Rectal smooth muscle tissue (tissue), 1 donor: ENCODE data around the gene DYRK3.

Source experiments
- H3K27ac ChIP-seq: one replicate; pipeline ENCODE4 v1.7.0; 2013; ENCODE audit warnings: low read depth, low read length, inconsistent platforms
- H3K27me3 ChIP-seq: one replicate; pipeline ENCODE4 v1.7.0; 2013; ENCODE audit warnings: low read length; ENCODE audit not compliant: control insufficient read depth, insufficient read depth
- H3K36me3 ChIP-seq: one replicate; pipeline ENCODE4 v1.7.0; 2013; ENCODE audit warnings: low read length; ENCODE audit not compliant: control insufficient read depth, insufficient read depth
- H3K4me1 ChIP-seq: one replicate; pipeline ENCODE4 v1.7.0; 2013; ENCODE audit warnings: low read length; ENCODE audit not compliant: control insufficient read depth, insufficient read depth
- H3K4me3 ChIP-seq: one replicate; pipeline ENCODE4 v1.7.0; 2013; ENCODE audit warnings: low read length
- H3K9ac ChIP-seq: one replicate; pipeline ENCODE4 v1.7.0; 2013; ENCODE audit warnings: low read length

DYRK3 gene

DNA sequence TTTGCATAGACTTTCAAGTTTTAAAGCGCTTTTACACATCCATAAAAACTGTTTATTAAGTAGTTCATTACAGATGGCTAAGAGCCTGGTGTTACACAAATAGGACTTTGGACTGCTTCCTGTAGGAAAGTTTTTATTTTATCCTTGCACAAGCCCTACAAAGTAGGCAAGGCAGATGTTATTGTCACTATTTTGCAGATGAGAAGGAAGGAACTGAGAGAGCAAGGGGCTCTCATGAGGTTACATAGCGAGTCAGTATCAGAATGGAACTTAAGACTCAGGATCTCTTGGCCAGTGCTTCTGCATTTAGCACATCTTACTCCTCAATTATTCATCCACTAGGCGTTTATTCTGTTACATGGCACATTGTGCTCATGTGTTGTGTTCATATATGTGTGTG lies 46.8 kb downstream of the DYRK3 start:
- Histone ChIP-seq H3K4me1 (peaks cover 7% of the 10 kb centered on the region), H3K27ac (no peak overlapping the region), H3K9ac (no peak overlapping the region), H3K4me3 (no peak overlapping the region), H3K36me3 (no peaks in the 10 kb centered on the region), H3K27me3 (peaks cover 2% of the 10 kb centered on the region)

DNA sequence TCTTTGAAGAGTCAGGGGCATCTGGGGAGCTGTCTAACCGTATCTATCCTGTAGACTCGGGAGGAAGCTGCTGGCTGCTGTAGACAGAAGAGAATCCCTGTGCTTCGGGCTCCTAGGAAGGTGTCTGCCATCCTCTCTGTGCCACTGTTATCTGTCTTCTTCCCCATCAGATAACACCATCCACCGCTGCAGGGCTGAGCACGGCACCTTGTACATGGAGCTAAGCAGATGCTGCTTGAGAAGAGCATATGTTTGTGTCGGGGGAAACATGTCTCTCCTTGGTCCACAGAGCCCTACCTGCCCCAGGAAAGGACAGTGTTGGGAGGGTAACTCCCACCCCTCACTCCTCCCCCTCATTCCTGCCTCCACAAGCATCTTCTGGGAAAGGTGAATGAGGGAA lies 48.0 kb downstream of the DYRK3 start:
- Histone ChIP-seq H3K27ac (no peak overlapping the region), H3K36me3 (no peaks in the 10 kb centered on the region), H3K4me3 (no peak overlapping the region), H3K4me1 (peaks cover 18% of the 10 kb centered on the region), H3K9ac (no peak overlapping the region), H3K27me3 (peaks cover 2% of the 10 kb centered on the region)

DNA sequence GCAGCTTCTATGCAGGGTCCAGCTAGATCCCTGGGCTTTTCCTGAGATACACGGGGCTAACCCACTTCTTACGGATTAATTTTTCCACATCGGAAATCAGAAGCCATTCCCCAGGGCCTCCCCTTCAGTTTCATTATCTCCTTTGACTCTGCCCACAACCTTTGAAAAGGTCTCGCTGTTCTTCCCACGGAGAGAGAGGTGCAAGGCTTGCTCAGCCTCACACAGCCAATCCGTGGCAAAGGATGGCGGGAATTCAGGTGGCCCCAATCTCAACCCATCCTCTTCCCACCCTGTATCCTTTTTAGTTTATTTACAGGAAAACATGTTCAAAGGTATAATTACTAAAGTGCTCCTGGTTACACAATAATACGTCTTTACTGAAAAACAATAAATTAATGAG lies 48.7 kb downstream of the DYRK3 start:
- Histone ChIP-seq H3K4me3 (no peak overlapping the region), H3K4me1 (peaks cover 19% of the 10 kb centered on the region), H3K36me3 (no peaks in the 10 kb centered on the region), H3K9ac (no peak overlapping the region), H3K27me3 (peaks cover 2% of the 10 kb centered on the region), H3K27ac (no peak overlapping the region)

GRCh38 chr1:206684478-206685333 lies 49.4 kb downstream of the DYRK3 start, which contains the start of gene MAPKAPK2:
MAPKAPK2 (plus strand) TSS chr1:206684905; CDS start chr1:206685230, 325 bp downstream.
- H3K4me1 ChIP-seq, result peaks cover 24% of the 10 kb centered on the region
- peak within 1 kb of the TSS; percentile 53 for H3K9ac ChIP-seq
- peak within 1 kb of the TSS; percentile 87 for H3K4me3 ChIP-seq
- H3K27me3 ChIP-seq, result peaks cover 2% of the 10 kb centered on the region
- H3K27ac ChIP-seq, result peak within 1 kb of the TSS; percentile 90
- H3K36me3 ChIP-seq, result no peaks in the 10 kb centered on the region

DNA sequence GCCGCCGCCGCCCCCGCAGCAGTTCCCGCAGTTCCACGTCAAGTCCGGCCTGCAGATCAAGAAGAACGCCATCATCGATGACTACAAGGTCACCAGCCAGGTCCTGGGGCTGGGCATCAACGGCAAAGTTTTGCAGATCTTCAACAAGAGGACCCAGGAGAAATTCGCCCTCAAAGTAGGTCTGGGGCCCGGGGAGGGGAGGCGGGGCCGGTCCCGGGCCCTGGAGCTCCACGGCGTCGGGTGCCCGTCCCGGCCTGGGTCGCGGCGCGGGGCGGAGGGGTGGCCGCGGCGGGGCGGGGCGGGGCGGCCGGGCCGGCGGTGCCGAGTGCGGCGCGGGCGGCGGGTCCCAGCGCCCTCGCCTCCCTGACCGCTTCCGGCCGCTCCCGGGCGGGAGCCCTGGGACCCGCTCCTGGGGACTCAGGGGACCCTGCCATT lies 50.0 kb downstream of the DYRK3 start:
- Histone ChIP-seq H3K4me3 (peak overlapping the region; percentile 77), H3K9ac (peak overlapping the region; percentile 53), H3K27me3 (peaks cover 2% of the 10 kb centered on the region), H3K36me3 (no peaks in the 10 kb centered on the region), H3K27ac (peak overlapping the region; percentile 90), H3K4me1 (peaks cover 31% of the 10 kb centered on the region)

- H3K4me1 ChIP-seq, result peaks cover 37% of the 10 kb centered on the region
Observed at GRCh38 chr1:206685769-206686477, 50.6 kb downstream of the DYRK3 start.

DNA sequence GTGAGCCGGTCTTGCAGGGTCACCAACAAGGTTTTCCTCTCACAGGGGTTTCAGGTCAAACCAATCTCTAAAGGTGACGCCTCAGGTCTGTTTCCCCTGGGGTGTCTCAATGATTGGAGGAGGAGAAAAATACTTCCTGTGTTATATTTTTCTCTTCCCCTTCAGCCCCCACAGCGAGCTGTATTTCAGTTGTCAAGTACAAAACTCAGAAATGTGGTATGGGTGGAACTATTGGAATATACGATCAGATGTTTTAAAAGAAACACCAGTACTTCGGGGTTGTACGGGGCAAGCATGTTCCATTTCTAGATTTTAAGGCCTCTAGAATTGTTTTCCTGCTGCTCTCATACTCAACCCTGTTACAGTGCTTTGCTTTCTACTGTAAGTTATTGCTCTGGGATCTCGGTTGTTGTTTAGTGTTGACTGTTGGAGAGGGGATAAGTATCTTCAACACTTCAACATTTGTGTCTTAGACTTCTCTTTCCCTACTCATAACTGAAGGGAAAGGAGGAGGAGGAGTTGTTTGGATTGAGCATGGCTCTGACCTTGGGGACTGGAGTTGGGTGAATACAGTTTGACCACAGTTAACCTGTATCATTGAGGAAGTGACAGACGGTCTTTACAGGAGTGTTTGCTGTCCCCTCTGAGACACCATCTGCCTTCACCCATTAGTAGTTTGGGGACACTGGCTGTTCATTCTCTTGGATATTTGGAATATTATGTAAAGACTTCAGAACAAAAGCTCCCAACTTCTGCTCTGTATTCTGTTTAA lies 51.3 kb downstream of the DYRK3 start:
- no peaks in the 10 kb centered on the region for H3K36me3 ChIP-seq
- H3K4me3 ChIP-seq, result peak overlapping the region; percentile 72
- H3K4me1 ChIP-seq, result peaks cover 40% of the 10 kb centered on the region
- peaks cover 2% of the 10 kb centered on the region for H3K27me3 ChIP-seq
- H3K9ac ChIP-seq, result peak overlapping the region; percentile 73
- H3K27ac ChIP-seq, result peak overlapping the region; percentile 90

More at GRCh38 chr1:206685769-206686477, 50.6 kb downstream of the DYRK3 start:
- peak overlapping the region; percentile 73 for H3K9ac ChIP-seq
- H3K4me3 ChIP-seq, result peak overlapping the region; percentile 72
- H3K27me3 ChIP-seq, result peaks cover 2% of the 10 kb centered on the region
- peak overlapping the region; percentile 90 for H3K27ac ChIP-seq
- H3K36me3 ChIP-seq, result no peaks in the 10 kb centered on the region

GRCh38 chr1:206687251-206687914 lies 52.0 kb downstream of the DYRK3 start:
- Histone ChIP-seq H3K36me3 (no peaks in the 10 kb centered on the region), H3K27ac (peak overlapping the region; percentile 90), H3K4me1 (peaks cover 47% of the 10 kb centered on the region), H3K9ac (no peak overlapping the region), H3K4me3 (peak overlapping the region; percentile 72), H3K27me3 (peaks cover 2% of the 10 kb centered on the region)

- H3K4me3 ChIP-seq, result no peak overlapping the region
- H3K9ac ChIP-seq, result no peak overlapping the region
- no peaks in the 10 kb centered on the region for H3K36me3 ChIP-seq
- H3K27ac ChIP-seq, result peak overlapping the region; percentile 90
- peaks cover 52% of the 10 kb centered on the region for H3K4me1 ChIP-seq
- peaks cover 2% of the 10 kb centered on the region for H3K27me3 ChIP-seq
Observed at GRCh38 chr1:206687915-206688442, 52.6 kb downstream of the DYRK3 start.

- Histone ChIP-seq H3K36me3 (no peaks in the 10 kb centered on the region), H3K4me3 (peak overlapping the region; percentile 5), H3K4me1 (peaks cover 70% of the 10 kb centered on the region), H3K9ac (no peak overlapping the region), H3K27ac (no peak overlapping the region), H3K27me3 (no peaks in the 10 kb centered on the region)
Observed at GRCh38 chr1:206690516-206690915, 55.2 kb downstream of the DYRK3 start.

- H3K9ac ChIP-seq, result no peak overlapping the region
- H3K4me3 ChIP-seq, result no peak overlapping the region
- peak overlapping the region; percentile 77 for H3K27ac ChIP-seq
- H3K27me3 ChIP-seq, result no peaks in the 10 kb centered on the region
- no peaks in the 10 kb centered on the region for H3K36me3 ChIP-seq
- H3K4me1 ChIP-seq, result peaks cover 67% of the 10 kb centered on the region
Observed at GRCh38 chr1:206691604-206692003, 56.3 kb downstream of the DYRK3 start.
